Measurements from ENCODE around the gene SSB. TPM values are rescaled to one million over a fixed set of nuclear protein-coding genes. Genes with fewer than 3 reads are reported as not detected.

Gene SSB
- total RNA-seq, 1 experiment from 2014 or later, result 113 TPM

GRCh38 chr2:169778446-169778845 is 20.2 kb upstream of the SSB start:
- DNase-seq (ENCODE audit: unreplicated experiment), result no peak
- Mint-ChIP-seq H3K9me3 (ENCODE audit: unreplicated experiment) (no peaks in the 10 kb centered on the region), H3K36me3 (ENCODE audit: insufficient read depth, unreplicated experiment) (no peaks in the 10 kb centered on the region), H3K4me3 (ENCODE audit: unreplicated experiment) (no peak overlapping the region), H3K27me3 (ENCODE audit: insufficient read depth, unreplicated experiment) (no peaks in the 10 kb centered on the region), H3K27ac (ENCODE audit: low read depth, unreplicated experiment) (no peak overlapping the region), H3K4me1 (ENCODE audit: insufficient read depth, unreplicated experiment) (peaks cover 10% of the 10 kb centered on the region)
- no TSS peak for BruUV-seq (replicated peaks)
- intact Hi-C loops (cut with micrococcal nuclease), result no loop called here
- CTCF ChIA-PET, result interaction anchor here (0.6 kb wide), 1 partner anchor 20 kb away, joined by 3 read pairs; no protein-coding TSS in a partner anchor
- POLR2A ChIA-PET, result no interaction called here
- TF ChIP-seq, protein P1, sequence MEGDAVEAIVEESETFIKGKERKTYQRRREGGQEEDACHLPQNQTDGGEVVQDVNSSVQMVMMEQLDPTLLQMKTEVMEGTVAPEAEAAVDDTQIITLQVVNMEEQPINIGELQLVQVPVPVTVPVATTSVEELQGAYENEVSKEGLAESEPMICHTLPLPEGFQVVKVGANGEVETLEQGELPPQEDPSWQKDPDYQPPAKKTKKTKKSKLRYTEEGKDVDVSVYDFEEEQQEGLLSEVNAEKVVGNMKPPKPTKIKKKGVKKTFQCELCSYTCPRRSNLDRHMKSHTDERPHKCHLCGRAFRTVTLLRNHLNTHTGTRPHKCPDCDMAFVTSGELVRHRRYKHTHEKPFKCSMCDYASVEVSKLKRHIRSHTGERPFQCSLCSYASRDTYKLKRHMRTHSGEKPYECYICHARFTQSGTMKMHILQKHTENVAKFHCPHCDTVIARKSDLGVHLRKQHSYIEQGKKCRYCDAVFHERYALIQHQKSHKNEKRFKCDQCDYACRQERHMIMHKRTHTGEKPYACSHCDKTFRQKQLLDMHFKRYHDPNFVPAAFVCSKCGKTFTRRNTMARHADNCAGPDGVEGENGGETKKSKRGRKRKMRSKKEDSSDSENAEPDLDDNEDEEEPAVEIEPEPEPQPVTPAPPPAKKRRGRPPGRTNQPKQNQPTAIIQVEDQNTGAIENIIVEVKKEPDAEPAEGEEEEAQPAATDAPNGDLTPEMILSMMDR (IDR thresholded peaks at IDR 0.05; ENCODE audit: unreplicated experiment), result no peak

DNA sequence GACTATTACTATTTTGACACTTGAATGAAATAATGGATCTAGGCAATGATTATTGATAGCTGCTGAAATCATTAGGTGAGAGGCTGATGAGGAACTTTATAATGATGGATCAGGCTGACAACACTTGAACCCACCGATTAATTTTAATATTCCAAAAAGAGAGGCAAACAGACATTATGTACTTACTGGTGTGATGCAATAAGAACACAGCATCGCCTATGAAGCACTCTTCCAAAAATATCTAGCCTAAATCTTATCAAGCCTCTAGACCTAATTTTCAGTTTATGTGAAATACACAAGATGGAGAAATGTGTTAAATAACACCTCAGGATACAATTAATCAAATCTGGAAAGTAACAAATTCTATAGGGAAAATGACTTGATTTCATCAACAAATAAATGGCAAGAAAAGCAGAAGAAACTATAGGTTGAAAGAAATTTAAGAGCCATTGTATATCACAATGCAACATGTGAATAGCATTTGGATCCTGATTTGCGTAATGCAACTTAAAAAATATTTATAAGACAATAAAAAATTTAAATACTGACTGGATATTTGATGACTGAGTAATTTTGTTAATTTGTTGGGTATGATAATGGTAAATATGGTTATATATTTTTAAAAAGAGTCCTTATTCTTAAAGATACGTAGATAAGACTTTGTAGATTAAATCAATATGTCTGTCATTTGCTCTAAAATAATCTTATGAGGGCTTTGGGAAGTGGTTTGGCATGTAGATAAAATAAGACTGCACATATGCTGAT is 17.2 kb upstream of the SSB start:
- Mint-ChIP-seq H3K4me1 (ENCODE audit: insufficient read depth, unreplicated experiment) (peaks cover 1% of the 10 kb centered on the region), H3K27ac (ENCODE audit: low read depth, unreplicated experiment) (no peak overlapping the region), H3K36me3 (ENCODE audit: insufficient read depth, unreplicated experiment) (no peaks in the 10 kb centered on the region), H3K4me3 (ENCODE audit: unreplicated experiment) (no peak overlapping the region), H3K9me3 (ENCODE audit: unreplicated experiment) (no peaks in the 10 kb centered on the region), H3K27me3 (ENCODE audit: insufficient read depth, unreplicated experiment) (no peaks in the 10 kb centered on the region)
- BruUV-seq (replicated peaks), result no TSS peak
- DNase-seq (ENCODE audit: unreplicated experiment), result no peak
- ChIA-PET POLR2A (no interaction called here), CTCF (no interaction called here)
- intact Hi-C loops (cut with micrococcal nuclease), result no loop called here
- TF ChIP-seq, protein P1 (IDR thresholded peaks at IDR 0.05; ENCODE audit: unreplicated experiment), result no peak

GRCh38 chr2:169782513-169782912 is 16.2 kb upstream of the SSB start:
- no peak overlapping the region for H3K27ac Mint-ChIP-seq (ENCODE audit: low read depth, unreplicated experiment)
- ChIA-PET CTCF (no interaction called here), POLR2A (interaction anchor here (0.7 to 0.8 kb wide), 2 partner anchors 11 to 251 kb away, joined by 3 read pairs; no protein-coding TSS in a partner anchor)
- TF ChIP-seq, protein P1 (IDR thresholded peaks at IDR 0.05; ENCODE audit: unreplicated experiment), result no peak
- H3K4me3 Mint-ChIP-seq (ENCODE audit: unreplicated experiment), result no peak overlapping the region
- no TSS peak for BruUV-seq (replicated peaks)
- H3K36me3 Mint-ChIP-seq (ENCODE audit: insufficient read depth, unreplicated experiment), result no peaks in the 10 kb centered on the region
- H3K9me3 Mint-ChIP-seq (ENCODE audit: unreplicated experiment), result no peaks in the 10 kb centered on the region
- DNase-seq (ENCODE audit: unreplicated experiment), result no peak
- H3K4me1 Mint-ChIP-seq (ENCODE audit: insufficient read depth, unreplicated experiment), result no peaks in the 10 kb centered on the region
- intact Hi-C loops (cut with micrococcal nuclease), result no loop called here
- H3K27me3 Mint-ChIP-seq (ENCODE audit: insufficient read depth, unreplicated experiment), result no peaks in the 10 kb centered on the region

DNA sequence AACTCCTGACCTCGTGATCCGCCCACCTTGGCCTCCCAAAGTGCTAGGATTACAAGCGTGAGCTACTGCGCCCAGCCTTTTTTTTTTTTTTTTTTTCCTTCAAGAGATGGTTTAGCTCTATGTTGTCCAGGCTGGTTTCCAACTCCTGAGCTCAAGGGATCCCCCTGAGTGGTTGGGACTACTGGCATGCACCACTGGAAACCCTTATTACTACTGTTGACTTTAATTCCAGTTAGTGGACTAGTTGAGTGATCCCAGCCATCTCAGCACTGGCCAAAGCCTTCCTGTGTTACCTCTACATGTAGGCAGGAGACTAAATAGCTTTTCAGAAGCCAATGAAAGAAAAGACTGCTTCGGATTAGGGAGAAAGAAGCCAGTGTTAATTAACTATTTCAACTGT is 8.1 kb upstream of the SSB start:
- H3K27ac Mint-ChIP-seq (ENCODE audit: low read depth, unreplicated experiment), result no peak overlapping the region
- no peak overlapping the region for H3K4me3 Mint-ChIP-seq (ENCODE audit: unreplicated experiment)
- no peaks in the 10 kb centered on the region for H3K4me1 Mint-ChIP-seq (ENCODE audit: insufficient read depth, unreplicated experiment)
- POLR2A ChIA-PET, result interaction anchor here (1.0 kb wide), 1 partner anchor 8 kb away, joined by 5 read pairs; the partner anchor contains the start of gene SSB
- DNase-seq (ENCODE audit: unreplicated experiment), result no peak
- no peaks in the 10 kb centered on the region for H3K27me3 Mint-ChIP-seq (ENCODE audit: insufficient read depth, unreplicated experiment)
- TF ChIP-seq, protein P1 (IDR thresholded peaks at IDR 0.05; ENCODE audit: unreplicated experiment), result no peak
- BruUV-seq (replicated peaks), result no TSS peak
- CTCF ChIA-PET, result interaction anchor here (0.6 to 0.7 kb wide), 2 partner anchors 25 to 214 kb away, joined by 3 read pairs; no protein-coding TSS in a partner anchor
- H3K9me3 Mint-ChIP-seq (ENCODE audit: unreplicated experiment), result no peaks in the 10 kb centered on the region
- intact Hi-C loops (cut with micrococcal nuclease), result loop anchor here (10.0 kb wide), 1 partner anchor 96 kb away; the partner anchor contains the start of genes CFAP210 and PHOSPHO2
- peaks cover 4% of the 10 kb centered on the region for H3K36me3 Mint-ChIP-seq (ENCODE audit: insufficient read depth, unreplicated experiment)

Measured in MCF 10A (cell line).